A549 (cell line): ENCODE measurements around the gene FRY. TPM values are rescaled to one million over a fixed set of nuclear protein-coding genes. Genes with fewer than 3 reads are reported as not detected.
"Not testable (repeated sequence)": the region's sequence is repeated elsewhere in the genome, so short reads cannot be mapped to it uniquely, and the experiment has no call there.

Source experiments
- ATAC-seq, 2 experiments: fragments of 200-7000 bp in 1 of 2; fragments of >200 bp in 1 of 2; cut with Nextera tagmentation in 1 of 2; cut with Tn5 transposase in 1 of 2; 3 replicates each; pipeline versions ENCODE4 v1.8.0 to v1.9.1; 2018 to 2020; ENCODE audit warnings: mild to moderate bottlenecking in 1 of 2, moderate library complexity in 1 of 2
- CTCF ChIA-PET: fragments of 300-600 bp; sonication (Branson Sonifier 250); formaldehyde crosslinking; extraction: SDS; loops from one replicate; lab custom pipeline; 2021; ENCODE audit warnings: antibody characterized with exemption, inconsistent platforms; lab: Yijun Ruan, JAX
- POLR2A ChIA-PET: fragments of 350-600 bp; formaldehyde crosslinking; extraction: SDS; loops from one replicate; lab custom pipeline; 2021; ENCODE audit warnings: antibody characterized with exemption, inconsistent platforms; lab: Yijun Ruan, JAX
- DNase-seq, 2 experiments: peaks; one replicate each; pipeline versions ENCODE4 v3.0.0 to v3.0.0-alpha.2; 2011 to 2016; ENCODE audit warnings: low read depth in 1 of 2, low spot score in 1 of 2
- FAIRE-seq: peaks from 2 replicates; lab custom pipeline; 2011; peaks lifted over from hg19 to GRCh38; lab: Jason Lieb, UNC
- H3K27ac ChIP-seq, 2 experiments: fragments of >200 bp; sonication (Bioruptor Twin); formaldehyde crosslinking; 3 replicates each; pipeline ENCODE4 v1.5.1; 2016 to 2017
- H3K4me1 ChIP-seq: fragments of >200 bp; sonication (Bioruptor Twin); formaldehyde crosslinking; 3 replicates; pipeline ENCODE4 v1.6.1; 2016
- H3K4me2 ChIP-seq: fragments of >200 bp; sonication (Bioruptor Twin); formaldehyde crosslinking; 3 replicates; pipeline ENCODE4 v1.6.1; 2016
- H3K4me3 ChIP-seq: fragments of >200 bp; sonication (Bioruptor Twin); formaldehyde crosslinking; 3 replicates; pipeline ENCODE4 v1.5.1; 2016
- H3K9me3 ChIP-seq: fragments of >200 bp; sonication (Bioruptor Twin); formaldehyde crosslinking; 3 replicates; pipeline ENCODE4 v1.6.1; 2016
- ATOH8 ChIP-seq: fragments of 250-450 bp; sonication (Bioruptor Pico); IDR thresholded peaks from 2 replicates; pipeline ENCODE4 v1.5.0; 2020; ENCODE audit warnings: low read depth, mild to moderate bottlenecking, moderate library complexity
- CHD2 ChIP-seq: fragments of 150-350 bp; IDR thresholded peaks from 2 replicates; pipeline ENCODE4 v1.6.1; 2014; ENCODE audit warnings: low read length; ENCODE audit not compliant: partially characterized antibody
- CHD4 ChIP-seq: fragments of 200-600 bp; sonication (generic); IDR thresholded peaks from 2 replicates; pipeline ENCODE4 v1.6.1; 2016; ENCODE audit warnings: antibody characterized with exemption, mild to moderate bottlenecking, borderline replicate concordance
- CTCF ChIP-seq: fragments of >200 bp; sonication (Bioruptor Twin); formaldehyde crosslinking; IDR thresholded peaks from 3 replicates; pipeline ENCODE4 v1.5.1; 2016
- EHF ChIP-seq: fragments of 250-450 bp; sonication (Bioruptor Pico); IDR thresholded peaks from 2 replicates; pipeline ENCODE4 v1.5.0; 2020; ENCODE audit warnings: mild to moderate bottlenecking
- HEYL ChIP-seq: fragments of 250-450 bp; sonication (Bioruptor Pico); IDR thresholded peaks from 2 replicates; pipeline ENCODE4 v1.8.0; 2021; ENCODE audit warnings: mild to moderate bottlenecking, moderate library complexity
- HOXA7 ChIP-seq: fragments of 250-450 bp; sonication (Bioruptor Pico); IDR thresholded peaks from 2 replicates; pipeline ENCODE4 v1.5.0; 2020; ENCODE audit warnings: mild to moderate bottlenecking, moderate library complexity
- JUN ChIP-seq, 2 experiments: fragments of >200 bp; sonication (Bioruptor Twin); formaldehyde crosslinking; IDR thresholded peaks; 2 replicates in 1 of 2; 3 replicates in 1 of 2; pipeline ENCODE4 v1.6.1; 2016 to 2017
- MAFK ChIP-seq: fragments of 450-650 bp; IDR thresholded peaks from 2 replicates; pipeline ENCODE4 v1.6.1; 2014; ENCODE audit not compliant: partially characterized antibody
- MAX ChIP-seq: IDR thresholded peaks from 2 replicates; pipeline ENCODE4 v1.6.1; 2012
- NFE2L2 ChIP-seq: fragments of 150-350 bp; conservative IDR thresholded peaks from 2 replicates; pipeline ENCODE4 v1.6.1; 2014; ENCODE audit warnings: low read length
- PHF8 ChIP-seq: fragments of 200-600 bp; sonication (generic); IDR thresholded peaks from 2 replicates; pipeline ENCODE4 v1.6.1; 2016; ENCODE audit warnings: low read depth, mild to moderate bottlenecking, antibody characterized with exemption, moderate library complexity, borderline replicate concordance
- RNF2 ChIP-seq: fragments of 200-600 bp; sonication (generic); IDR thresholded peaks from 2 replicates; pipeline ENCODE4 v1.6.1; 2016; ENCODE audit warnings: low read depth, mild to moderate bottlenecking, antibody characterized with exemption, moderate library complexity, borderline replicate concordance
- TP53 ChIP-seq: fragments of 250-450 bp; sonication (Bioruptor Pico); IDR thresholded peaks from 2 replicates; pipeline ENCODE4 v1.5.0; 2021; ENCODE audit warnings: mild to moderate bottlenecking, moderate library complexity
- ZNF302 ChIP-seq: fragments of 250-450 bp; sonication (Bioruptor Pico); IDR thresholded peaks from 2 replicates; pipeline ENCODE4 v1.9.0; 2021; ENCODE audit warnings: inconsistent platforms, mild to moderate bottlenecking, moderate library complexity
- WGBS: methylation state at CpG from one replicate; pipeline ENCODE4 v1.1.6; 2017; ENCODE audit errors: missing lambda C conversion rate; 5-methylcytosine and 5-hydroxymethylcytosine counted together
- polyA plus RNA-seq, 4 experiments: library from polyadenylated mRNA; depleted of rRNA in 3 of 4; stranded (reverse); fragments of >200 nt; fragmentation: RNase III in 1 of 4; extraction: RNeasy Plus Mini Kit Qiagen cat#74134 plus additional on column Dnase treatment in 1 of 4; gene quantifications; 2 replicates in 3 of 4; 3 replicates in 1 of 4; pipeline ENCODE4 v1.2.3, GENCODE V29; 2011 to 2017
- TF ChIP-seq, protein P1 (sequence below): fragments of 200-600 bp; sonication (generic); IDR thresholded peaks from 2 replicates; pipeline ENCODE4 v1.6.1; 2016; ENCODE audit warnings: antibody characterized with exemption, mild to moderate bottlenecking, moderate library complexity
- TF ChIP-seq, protein P2 (sequence below): fragments of 150-350 bp; IDR thresholded peaks from 2 replicates; pipeline ENCODE4 v1.6.1; 2014; ENCODE audit warnings: low read depth, mild to moderate bottlenecking, low read length

Gene FRY
- polyA plus RNA-seq, 2 of the 4 experiments (the other 2 are of a cell fraction), result 0.08 to 0.26 TPM

GRCh38 chr13:32056316-32056715, 24.7 kb downstream of the FRY start (continued):
- TF ChIP-seq, protein P1, sequence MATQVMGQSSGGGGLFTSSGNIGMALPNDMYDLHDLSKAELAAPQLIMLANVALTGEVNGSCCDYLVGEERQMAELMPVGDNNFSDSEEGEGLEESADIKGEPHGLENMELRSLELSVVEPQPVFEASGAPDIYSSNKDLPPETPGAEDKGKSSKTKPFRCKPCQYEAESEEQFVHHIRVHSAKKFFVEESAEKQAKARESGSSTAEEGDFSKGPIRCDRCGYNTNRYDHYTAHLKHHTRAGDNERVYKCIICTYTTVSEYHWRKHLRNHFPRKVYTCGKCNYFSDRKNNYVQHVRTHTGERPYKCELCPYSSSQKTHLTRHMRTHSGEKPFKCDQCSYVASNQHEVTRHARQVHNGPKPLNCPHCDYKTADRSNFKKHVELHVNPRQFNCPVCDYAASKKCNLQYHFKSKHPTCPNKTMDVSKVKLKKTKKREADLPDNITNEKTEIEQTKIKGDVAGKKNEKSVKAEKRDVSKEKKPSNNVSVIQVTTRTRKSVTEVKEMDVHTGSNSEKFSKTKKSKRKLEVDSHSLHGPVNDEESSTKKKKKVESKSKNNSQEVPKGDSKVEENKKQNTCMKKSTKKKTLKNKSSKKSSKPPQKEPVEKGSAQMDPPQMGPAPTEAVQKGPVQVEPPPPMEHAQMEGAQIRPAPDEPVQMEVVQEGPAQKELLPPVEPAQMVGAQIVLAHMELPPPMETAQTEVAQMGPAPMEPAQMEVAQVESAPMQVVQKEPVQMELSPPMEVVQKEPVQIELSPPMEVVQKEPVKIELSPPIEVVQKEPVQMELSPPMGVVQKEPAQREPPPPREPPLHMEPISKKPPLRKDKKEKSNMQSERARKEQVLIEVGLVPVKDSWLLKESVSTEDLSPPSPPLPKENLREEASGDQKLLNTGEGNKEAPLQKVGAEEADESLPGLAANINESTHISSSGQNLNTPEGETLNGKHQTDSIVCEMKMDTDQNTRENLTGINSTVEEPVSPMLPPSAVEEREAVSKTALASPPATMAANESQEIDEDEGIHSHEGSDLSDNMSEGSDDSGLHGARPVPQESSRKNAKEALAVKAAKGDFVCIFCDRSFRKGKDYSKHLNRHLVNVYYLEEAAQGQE, result no peak
- TF ChIP-seq TP53 (CRISPR knock-in tag) (no peak), HOXA7 (CRISPR knock-in tag) (no peak)

DNA sequence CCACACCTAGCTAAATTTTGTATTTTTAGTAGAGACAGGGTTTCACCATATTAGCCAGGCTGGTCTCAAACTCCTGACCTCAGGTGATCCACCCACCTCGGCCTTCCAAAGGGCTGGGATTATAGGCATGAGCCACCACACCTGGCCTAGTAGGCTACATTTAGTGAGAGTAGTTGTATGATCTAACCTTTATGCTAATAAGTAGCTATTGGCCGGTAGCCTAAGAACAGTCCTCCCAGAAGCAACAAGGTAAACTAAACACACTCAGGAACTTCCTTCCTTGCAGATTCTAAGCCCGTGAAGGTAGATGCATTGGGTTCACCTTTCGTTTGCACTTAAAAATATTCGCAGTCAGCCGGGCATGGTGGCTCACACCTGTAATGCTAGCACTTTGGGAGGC, 25.8 kb downstream of the FRY start:
- FAIRE-seq, H3K4me2 ChIP-seq, H3K9me3 ChIP-seq, POLR2A ChIA-PET, H3K4me1 ChIP-seq, ATAC-seq, CTCF ChIA-PET, H3K4me3 ChIP-seq, H3K27ac ChIP-seq, DNase-seq: not testable (repeated sequence)
- 76% methylated on average over 6 of the region's 6 CpGs for WGBS

DNA sequence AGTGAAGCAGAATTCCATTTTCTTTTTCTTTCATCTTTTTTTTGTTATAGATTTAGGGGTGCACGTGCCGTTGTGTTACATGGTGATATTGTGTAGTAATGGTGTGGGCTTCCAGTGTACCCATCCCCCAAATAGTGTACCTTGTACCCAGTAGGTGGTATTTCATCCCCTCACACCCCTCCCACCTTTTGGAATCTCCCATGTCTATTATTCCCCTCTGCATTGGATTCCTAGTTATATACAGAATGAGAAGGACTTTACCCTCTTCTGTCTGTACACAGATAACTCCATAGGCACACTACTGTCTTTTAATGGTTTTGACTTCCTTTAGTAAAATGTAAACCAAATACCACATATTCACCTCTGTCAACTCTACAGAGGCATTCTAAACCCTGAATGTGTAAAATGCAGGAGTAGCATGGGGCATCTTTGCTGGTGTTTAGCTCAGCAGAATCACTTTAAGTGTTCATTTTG, 28.0 kb downstream of the FRY start:
- no peak for ATAC-seq
- Histone ChIP-seq H3K4me2 (no peak overlapping the region), H3K4me1 (no peaks in the 10 kb centered on the region), H3K9me3 (no peaks in the 10 kb centered on the region), H3K4me3 (no peak overlapping the region), H3K27ac (no peak overlapping the region)
- no peak for DNase-seq
- TF ChIP-seq HEYL (CRISPR knock-in tag), result no peak
- TF ChIP-seq RNF2, result no peak
- TF ChIP-seq MAFK, result no peak
- no peak for TF ChIP-seq MAX
- TF ChIP-seq NFE2L2, result no peak
- TF ChIP-seq EHF (CRISPR knock-in tag), result no peak
- no peak for TF ChIP-seq ATOH8 (CRISPR knock-in tag)
- TF ChIP-seq CHD4, result no peak
- TF ChIP-seq, protein P2, sequence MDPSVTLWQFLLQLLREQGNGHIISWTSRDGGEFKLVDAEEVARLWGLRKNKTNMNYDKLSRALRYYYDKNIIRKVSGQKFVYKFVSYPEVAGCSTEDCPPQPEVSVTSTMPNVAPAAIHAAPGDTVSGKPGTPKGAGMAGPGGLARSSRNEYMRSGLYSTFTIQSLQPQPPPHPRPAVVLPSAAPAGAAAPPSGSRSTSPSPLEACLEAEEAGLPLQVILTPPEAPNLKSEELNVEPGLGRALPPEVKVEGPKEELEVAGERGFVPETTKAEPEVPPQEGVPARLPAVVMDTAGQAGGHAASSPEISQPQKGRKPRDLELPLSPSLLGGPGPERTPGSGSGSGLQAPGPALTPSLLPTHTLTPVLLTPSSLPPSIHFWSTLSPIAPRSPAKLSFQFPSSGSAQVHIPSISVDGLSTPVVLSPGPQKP, result no peak
- no peak for TF ChIP-seq PHF8
- no peak for TF ChIP-seq ZNF302 (CRISPR knock-in tag)
- TF ChIP-seq JUN (IDR thresholded peaks at IDR 0.05), result no peak
- TF ChIP-seq CHD2, result no peak
- no peak for TF ChIP-seq CTCF
- FAIRE-seq, result no peak
- 55% methylated on average over 2 of the region's 2 CpGs for WGBS
- POLR2A ChIA-PET, result no interaction called here
- CTCF ChIA-PET, result no interaction called here
